ENCODE results near the gene CCDC171.

Gene CCDC171

GRCh38 chr9:15843316-15843715 lies 290.5 kb downstream of the CCDC171 start:
- no peak overlapping the region for H3K4me3 ChIP-seq (replicated peaks; ENCODE audit: insufficient read depth, low read length)
- TF ChIP-seq SPI1 (IDR thresholded peaks at IDR 0.05; ENCODE audit: borderline replicate concordance, low read depth), result no peak
- DNase-seq (ENCODE audit: low read depth in 1 of 2, low spot score in 1 of 2), result no peak
- no peaks in the 10 kb centered on the region for H3K27me3 ChIP-seq (ENCODE audit: insufficient read depth, poor library complexity, severe bottlenecking)
- no peak overlapping the region for H3K27ac ChIP-seq (replicated peaks)

GRCh38 chr9:15843931-15844330 lies 291.1 kb downstream of the CCDC171 start:
- no peak overlapping the region for H3K27ac ChIP-seq (replicated peaks)
- TF ChIP-seq SPI1 (IDR thresholded peaks at IDR 0.05; ENCODE audit: borderline replicate concordance, low read depth), result no peak
- TF ChIP-seq CTCF (IDR thresholded peaks at IDR 0.05; ENCODE audit: insufficient read depth, low read length), result no peak
- no peak for TF ChIP-seq GABPA (IDR thresholded peaks at IDR 0.05; ENCODE audit: low read depth)
- TF ChIP-seq POLR2AphosphoS5 (IDR thresholded peaks at IDR 0.05; ENCODE audit: low read depth), result no peak
- TF ChIP-seq REST (IDR thresholded peaks at IDR 0.05; ENCODE audit: insufficient replicate concordance, low read depth), result no peak
- DNase-seq (ENCODE audit: low read depth in 1 of 2, low spot score in 1 of 2), result no peak

GRCh38 chr9:15846611-15847010 lies 293.8 kb downstream of the CCDC171 start:
- H3K27ac ChIP-seq (replicated peaks), result no peak overlapping the region
- DNase-seq (ENCODE audit: low read depth in 1 of 2, low spot score in 1 of 2), result no peak
- TF ChIP-seq CTCF (IDR thresholded peaks at IDR 0.05; ENCODE audit: insufficient read depth, low read length), result no peak
- no peak for TF ChIP-seq GABPA (IDR thresholded peaks at IDR 0.05; ENCODE audit: low read depth)
- TF ChIP-seq SPI1 (IDR thresholded peaks at IDR 0.05; ENCODE audit: borderline replicate concordance, low read depth), result no peak
- H3K27me3 ChIP-seq (ENCODE audit: insufficient read depth, poor library complexity, severe bottlenecking), result no peaks in the 10 kb centered on the region
- no peak overlapping the region for H3K4me3 ChIP-seq (replicated peaks; ENCODE audit: insufficient read depth, low read length)

More at GRCh38 chr9:15843931-15844330, 291.1 kb downstream of the CCDC171 start:
- Histone ChIP-seq H3K4me3 (replicated peaks; ENCODE audit: insufficient read depth, low read length) (no peak overlapping the region), H3K27me3 (ENCODE audit: insufficient read depth, poor library complexity, severe bottlenecking) (no peaks in the 10 kb centered on the region)

- Histone ChIP-seq H3K4me3 (replicated peaks; ENCODE audit: insufficient read depth, low read length) (no peak overlapping the region), H3K27me3 (ENCODE audit: insufficient read depth, poor library complexity, severe bottlenecking) (no peaks in the 10 kb centered on the region), H3K27ac (replicated peaks) (no peak overlapping the region)
- DNase-seq (ENCODE audit: low read depth in 1 of 2, low spot score in 1 of 2), result no peak
- TF ChIP-seq POLR2AphosphoS5 (IDR thresholded peaks at IDR 0.05; ENCODE audit: low read depth) (no peak), REST (IDR thresholded peaks at IDR 0.05; ENCODE audit: insufficient replicate concordance, low read depth) (no peak), CTCF (IDR thresholded peaks at IDR 0.05; ENCODE audit: insufficient read depth, low read length) (no peak), GABPA (IDR thresholded peaks at IDR 0.05; ENCODE audit: low read depth) (no peak), SPI1 (IDR thresholded peaks at IDR 0.05; ENCODE audit: borderline replicate concordance, low read depth) (no peak)
These were observed 297.0 kb downstream of the CCDC171 start for GRCh38 chr9:15849871-15850270.

All from HL-60 (cell line).